Measurements from ENCODE around the gene DISP2. TPM values are rescaled to one million over a fixed set of nuclear protein-coding genes. Genes with fewer than 3 reads are reported as not detected.

Gene DISP2
- total RNA-seq, 6 donors from 2014 or later = under 0.01 to 3.5 (median 0.13) TPM

DNA sequence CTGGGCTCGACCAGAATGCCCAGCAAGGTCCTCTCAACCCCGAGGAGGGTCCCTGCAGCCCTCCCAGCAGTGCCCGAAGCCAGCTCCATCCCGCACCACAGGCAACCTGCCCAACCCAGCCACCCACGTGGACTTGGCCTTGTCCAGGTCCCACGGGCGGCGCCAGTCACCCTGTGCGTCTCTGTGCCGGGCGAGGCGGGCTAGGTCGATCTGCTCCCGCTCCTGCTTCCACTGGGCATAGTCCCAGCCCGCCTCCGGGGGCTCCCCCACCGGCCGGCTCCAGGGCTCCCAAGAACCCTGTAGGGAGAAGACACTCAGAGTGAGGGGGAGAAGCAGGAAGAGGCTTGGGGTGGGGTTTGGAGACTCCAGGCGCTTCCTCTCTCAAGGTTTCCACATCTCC, 20.4 kb upstream of the DISP2 start:
- Histone ChIP-seq H3K9me3 (no peaks in the 10 kb centered on the region), H3K36me3 (peaks cover 0 to 23% (median 5%) of the 10 kb centered on the region in 4 donors), H3K27me3 (no peaks in the 10 kb centered on the region), H3K4me3 (peak overlapping the region in 1 of 4 donors; percentile 15), H3K27ac (peak overlapping the region in 3 of 4 donors; percentile 2 to 95 (median 93)), H3K4me1 (peaks cover 86 to 90% (median 88%) of the 10 kb centered on the region in 4 donors)
- TF ChIP-seq POLR2A (IDR thresholded peaks at IDR 0.05) (no peak), POLR2AphosphoS5 (IDR thresholded peaks at IDR 0.05) (no peak), EP300 (IDR thresholded peaks at IDR 0.05) (no peak)
- TF ChIP-seq, protein P1, sequence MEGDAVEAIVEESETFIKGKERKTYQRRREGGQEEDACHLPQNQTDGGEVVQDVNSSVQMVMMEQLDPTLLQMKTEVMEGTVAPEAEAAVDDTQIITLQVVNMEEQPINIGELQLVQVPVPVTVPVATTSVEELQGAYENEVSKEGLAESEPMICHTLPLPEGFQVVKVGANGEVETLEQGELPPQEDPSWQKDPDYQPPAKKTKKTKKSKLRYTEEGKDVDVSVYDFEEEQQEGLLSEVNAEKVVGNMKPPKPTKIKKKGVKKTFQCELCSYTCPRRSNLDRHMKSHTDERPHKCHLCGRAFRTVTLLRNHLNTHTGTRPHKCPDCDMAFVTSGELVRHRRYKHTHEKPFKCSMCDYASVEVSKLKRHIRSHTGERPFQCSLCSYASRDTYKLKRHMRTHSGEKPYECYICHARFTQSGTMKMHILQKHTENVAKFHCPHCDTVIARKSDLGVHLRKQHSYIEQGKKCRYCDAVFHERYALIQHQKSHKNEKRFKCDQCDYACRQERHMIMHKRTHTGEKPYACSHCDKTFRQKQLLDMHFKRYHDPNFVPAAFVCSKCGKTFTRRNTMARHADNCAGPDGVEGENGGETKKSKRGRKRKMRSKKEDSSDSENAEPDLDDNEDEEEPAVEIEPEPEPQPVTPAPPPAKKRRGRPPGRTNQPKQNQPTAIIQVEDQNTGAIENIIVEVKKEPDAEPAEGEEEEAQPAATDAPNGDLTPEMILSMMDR (IDR thresholded peaks at IDR 0.05) = no peak
- DNase-seq = peak in 1 of 2 donors; percentile 83
- no peak for ATAC-seq (ENCODE audit: low FRiP score in 2 of 2)
- WGBS, 2 donors = 66 to 79% methylated on average over 3 to 9 of the region's 19 CpGs

DNA sequence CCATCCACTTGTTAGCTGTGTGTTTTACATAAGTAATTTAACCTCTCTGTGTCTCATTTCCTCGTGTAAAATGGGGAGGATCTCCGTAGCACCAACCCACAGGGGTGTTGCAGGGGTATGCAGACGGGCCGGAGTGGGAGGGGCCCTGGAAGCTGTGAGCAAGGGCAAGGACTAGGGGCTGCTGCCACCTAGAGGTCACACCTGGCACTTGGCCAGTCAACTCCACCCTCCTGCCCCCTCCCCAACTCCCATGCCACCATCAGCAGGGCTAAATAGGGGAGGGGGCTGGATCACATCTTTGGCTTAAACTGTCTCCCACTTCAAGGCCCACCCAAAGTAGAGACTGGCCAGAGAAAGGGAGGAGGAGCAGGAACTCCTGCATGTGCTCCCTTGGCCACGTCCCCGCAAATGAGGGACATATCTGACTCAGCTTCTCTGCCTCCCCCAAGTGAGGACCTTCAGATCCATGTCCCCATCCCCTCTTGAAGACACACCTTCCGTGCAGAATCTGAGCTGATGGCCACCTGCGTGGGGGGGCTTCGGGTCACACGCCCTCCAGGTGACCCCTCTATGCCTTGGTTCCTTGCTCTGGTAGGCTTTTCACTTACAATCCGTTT, 19.9 kb upstream of the DISP2 start:
- 42 to 50% methylated on average over 9 to 11 of the region's 11 CpGs for WGBS, 2 donors
- no peak for TF ChIP-seq EP300 (IDR thresholded peaks at IDR 0.05)
- TF ChIP-seq POLR2A (IDR thresholded peaks at IDR 0.05) = no peak
- TF ChIP-seq, protein P1 (IDR thresholded peaks at IDR 0.05) = peak; percentile 59 to 88 (median 78)
- Histone ChIP-seq H3K4me1 (peaks cover 85 to 91% (median 89%) of the 10 kb centered on the region in 4 donors), H3K27ac (peak overlapping the region in 3 of 4 donors; percentile 46 to 95 (median 93)), H3K4me3 (peak overlapping the region in 1 of 4 donors; percentile 15), H3K27me3 (no peaks in the 10 kb centered on the region), H3K9me3 (no peaks in the 10 kb centered on the region), H3K36me3 (peaks cover 0 to 23% (median 5%) of the 10 kb centered on the region in 4 donors)
- DNase-seq = peak in 1 of 2 donors; percentile 88
- ATAC-seq (ENCODE audit: low FRiP score in 2 of 2) = peak; percentile 28 to 46

DNA sequence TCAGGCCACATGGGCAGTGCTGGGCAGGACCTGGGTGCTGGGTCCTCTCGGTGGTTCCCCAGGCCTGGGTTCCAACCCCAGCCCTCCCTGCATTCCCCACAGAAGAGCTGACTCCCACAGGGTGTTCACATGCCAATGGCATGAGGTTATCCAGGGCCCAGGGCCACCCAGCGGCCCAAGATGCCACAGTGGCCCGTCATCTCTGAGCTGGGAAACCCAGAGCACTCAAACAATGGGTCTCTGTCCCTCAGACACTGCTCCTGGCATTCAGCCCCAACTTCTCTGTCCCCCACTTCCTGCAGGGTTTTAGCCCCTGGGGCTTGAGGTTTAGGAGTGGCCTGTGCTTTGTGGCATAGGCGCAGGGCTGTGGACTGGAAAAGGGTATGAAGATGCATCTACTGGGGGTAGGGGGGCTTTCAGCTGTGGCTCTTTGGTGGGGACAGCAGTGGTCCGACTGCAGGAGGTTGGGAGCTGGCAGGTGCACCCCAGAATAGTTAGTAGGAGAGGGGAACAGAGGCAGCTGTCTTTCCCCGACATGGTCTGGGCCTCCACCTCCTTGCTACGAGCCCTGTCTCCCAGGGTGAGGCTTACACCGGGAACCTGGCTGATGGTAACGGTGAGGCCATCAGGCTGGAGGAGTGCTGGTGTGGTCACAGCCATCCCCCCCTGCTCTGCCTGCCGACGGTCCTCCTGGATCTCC, 18.9 kb upstream of the DISP2 start:
- H3K4me3 ChIP-seq = peak overlapping the region in 3 of 4 donors; percentile 45 to 61 (median 53)
- ATAC-seq (ENCODE audit: low FRiP score in 2 of 2) (no peak), DNase-seq (peak in 1 of 2 donors; percentile 39)
- no peak for TF ChIP-seq POLR2A (IDR thresholded peaks at IDR 0.05)
- no peak for TF ChIP-seq EP300 (IDR thresholded peaks at IDR 0.05)
- no peak for TF ChIP-seq POLR2AphosphoS5 (IDR thresholded peaks at IDR 0.05)
- TF ChIP-seq, protein P1 (IDR thresholded peaks at IDR 0.05) = no peak
- H3K4me1 ChIP-seq = peaks cover 85 to 91% (median 88%) of the 10 kb centered on the region in 4 donors
- no peaks in the 10 kb centered on the region for H3K27me3 ChIP-seq
- H3K27ac ChIP-seq = peak overlapping the region; percentile 86 to 96 (median 94)
- 67 to 77% methylated on average over 5 to 11 of the region's 11 CpGs for WGBS, 2 donors
- H3K9me3 ChIP-seq = no peaks in the 10 kb centered on the region
- peaks cover 0 to 23% (median 5%) of the 10 kb centered on the region in 4 donors for H3K36me3 ChIP-seq

DNA sequence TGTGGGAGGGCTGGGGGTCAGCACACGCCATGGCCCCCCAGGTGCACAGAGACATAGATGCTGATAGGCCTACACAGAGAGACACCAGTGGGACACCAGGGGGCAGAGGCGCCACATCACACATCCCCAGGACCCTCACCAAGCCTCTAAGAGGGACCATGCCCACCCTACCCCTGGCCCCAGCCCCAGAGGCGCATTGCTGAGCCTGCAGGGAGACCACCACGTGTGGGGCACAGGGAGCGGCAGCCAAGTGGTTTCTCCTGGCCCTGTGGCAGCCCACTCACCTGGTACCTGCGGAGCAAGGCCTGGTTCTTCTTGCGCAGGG, 18.4 kb upstream of the DISP2 start:
- Histone ChIP-seq H3K27ac (peak overlapping the region; percentile 86 to 96 (median 94)), H3K9me3 (no peaks in the 10 kb centered on the region), H3K36me3 (peaks cover 0 to 23% (median 5%) of the 10 kb centered on the region in 4 donors), H3K4me3 (peak overlapping the region in 3 of 4 donors; percentile 45 to 61 (median 53)), H3K4me1 (peaks cover 85 to 89% (median 87%) of the 10 kb centered on the region in 4 donors), H3K27me3 (no peaks in the 10 kb centered on the region)
- 80 to 83% methylated on average over 1 to 5 of the region's 7 CpGs for WGBS, 2 donors
- no peak for TF ChIP-seq POLR2AphosphoS5 (IDR thresholded peaks at IDR 0.05)
- TF ChIP-seq, protein P1 (IDR thresholded peaks at IDR 0.05) = peak in 1 of 6 experiments; percentile 7
- no peak for TF ChIP-seq POLR2A (IDR thresholded peaks at IDR 0.05)
- TF ChIP-seq EP300 (IDR thresholded peaks at IDR 0.05) = no peak
- ATAC-seq (ENCODE audit: low FRiP score in 2 of 2) (no peak), DNase-seq (peak in 1 of 2 donors; percentile 47)
